GM18907 (cell line): ENCODE results near the gene NFIC.

Experiments used
- ATAC-seq: cut with Tn5 transposase; IDR thresholded peaks from one replicate; pipeline ENCODE4 v1.9.1; 2021; ENCODE audit warnings: mild to moderate bottlenecking, moderate library complexity; ENCODE audit not compliant: unreplicated experiment

NFIC gene

GRCh38 chr19:3481241-3482090 lies 115.1 kb downstream of the NFIC start:
- no peak for ATAC-seq

GRCh38 chr19:3482507-3483225 lies 116.3 kb downstream of the NFIC start:
- no peak for ATAC-seq

- no peak for ATAC-seq
Measured at GRCh38 chr19:3483226-3483628, 116.8 kb downstream of the NFIC start, which contains the start of gene SMIM44. Gene SMIM44 (minus strand): TSS chr19:3483441. CDS start chr19:3483403, 38 bp downstream.

GRCh38 chr19:3491396-3492119 lies 125.2 kb downstream of the NFIC start:
- ATAC-seq, result no peak

GRCh38 chr19:3492131-3492839 lies 125.9 kb downstream of the NFIC start:
- no peak for ATAC-seq

GRCh38 chr19:3492919-3493318 lies 126.5 kb downstream of the NFIC start:
- ATAC-seq, result no peak

GRCh38 chr19:3493651-3494050 lies 127.3 kb downstream of the NFIC start:
- no peak for ATAC-seq

GRCh38 chr19:3494051-3494450 lies 127.7 kb downstream of the NFIC start:
- no peak for ATAC-seq

GRCh38 chr19:3494559-3494958 lies 128.2 kb downstream of the NFIC start:
- ATAC-seq, result no peak

- ATAC-seq, result no peak
Measured at GRCh38 chr19:3496392-3497273, 130.2 kb downstream of the NFIC start.

- no peak for ATAC-seq
Measured at GRCh38 chr19:3497757-3498520, 131.6 kb downstream of the NFIC start.

- ATAC-seq, result peak; percentile 2
Measured at GRCh38 chr19:3499738-3500428, 133.5 kb downstream of the NFIC start.

GRCh38 chr19:3500429-3501101 lies 134.2 kb downstream of the NFIC start, which contains the start of gene DOHH:
Gene DOHH (minus strand): TSS chr19:3500674. CDS start chr19:3496814, 3,860 bp downstream.
- ATAC-seq, result peak; percentile 77

GRCh38 chr19:3501780-3502179 lies 135.4 kb downstream of the NFIC start:
- ATAC-seq, result no peak

- ATAC-seq, result no peak
Measured at GRCh38 chr19:3503036-3503572, 136.7 kb downstream of the NFIC start.

GRCh38 chr19:3504735-3505134 lies 138.4 kb downstream of the NFIC start:
- ATAC-seq, result no peak

GRCh38 chr19:3505598-3506383 lies 139.4 kb downstream of the NFIC start, which contains the start of gene FZR1:
Gene FZR1 (plus strand): TSS chr19:3506311. CDS start chr19:3522990, 16,679 bp downstream.
- ATAC-seq, result peak; percentile 82
